Heart right ventricle (tissue), 16 donors: ENCODE data around the gene LRRC42. TPM values are rescaled to one million over a fixed set of nuclear protein-coding genes. Genes with fewer than 3 reads are reported as not detected.

Experiments used
- ATAC-seq, 8 donors: fragments of 200-7000 bp; cut with Tn5 transposase; one replicate each; pipeline ENCODE4 v1.9.1; 2020; ENCODE audit warnings: mild to moderate bottlenecking in 8 of 8, moderate library complexity in 8 of 8, moderate number of reproducible peaks in 1 of 8
- DNase-seq, 2 donors: peaks; one replicate each; pipeline ENCODE4 v3.0.0-alpha.2; 2020
- H3K27ac ChIP-seq, 10 donors: fragments of 200-600 bp; sonication (generic) in 2 of 10; one replicate each; pipeline versions ENCODE4 v1.5.0 to v1.8.0; 2020 to 2022; ENCODE audit warnings: mild to moderate bottlenecking in 3 of 10
- H3K27me3 ChIP-seq, 7 donors: fragments of 200-600 bp; one replicate each; pipeline ENCODE4 v1.8.0; 2021 to 2022; ENCODE audit warnings: mild to moderate bottlenecking in 2 of 7
- H3K36me3 ChIP-seq, 9 donors: fragments of 200-600 bp; sonication (generic) in 1 of 9; one replicate each; pipeline versions ENCODE4 v1.5.0 to v1.8.0; 2020 to 2022; ENCODE audit warnings: mild to moderate bottlenecking in 2 of 9
- H3K4me1 ChIP-seq, 9 donors: fragments of 200-600 bp; sonication (generic) in 1 of 9; one replicate each; pipeline versions ENCODE4 v1.5.0 to v1.8.0; 2020 to 2022; ENCODE audit warnings: mild to moderate bottlenecking in 4 of 9
- H3K4me3 ChIP-seq, 10 donors: fragments of 200-600 bp; sonication (generic) in 2 of 10; one replicate each; pipeline versions ENCODE4 v1.5.0 to v1.8.0; 2020 to 2022; ENCODE audit warnings: mild to moderate bottlenecking in 7 of 10, moderate library complexity in 2 of 10
- H3K9me3 ChIP-seq, 11 donors: fragments of 200-600 bp in 10 of 11; sonication (generic) in 2 of 11; one replicate each; pipeline versions ENCODE4 v1.5.0 to v1.8.0; 2013 to 2022; ENCODE audit warnings: mild to moderate bottlenecking in 2 of 11, control low read depth in 1 of 11, moderate library complexity in 1 of 11
- WGBS, 2 donors: extraction: QIAGEN DNeasy Blood & Tissue Kit; methylation state at CpG; one replicate each; pipeline ENCODE4 v1.1.7; 2013; ENCODE audit warnings: inconsistent platforms in 1 of 2; 5-methylcytosine and 5-hydroxymethylcytosine counted together
- intact Hi-C, 10 donors: fragments of 100-400 bp; cut with DNase I; formaldehyde crosslinking; loops; one replicate each; pipeline versions ENCODE4 v1.11.1 to v1.14.2; 2022
- polyA plus RNA-seq, 2 donors: library from polyadenylated mRNA; stranded (reverse); fragments of 200-250 nt; gene quantifications; one replicate each; pipeline ENCODE4 v1.2.3, GENCODE V29; 2013
- total RNA-seq, 10 donors: library from RNA; stranded (reverse); fragmentation: NEBNext Ultra II Directional in 3 of 10; extraction: Animal tissue kit (Norgen Biotek cat#: 25700) in 3 of 10; gene quantifications; one replicate each; pipeline versions ENCODE4 v1.2.1 to v1.2.4, GENCODE V29; 2021 to 2023
- TF ChIP-seq, protein P1 (sequence below), 9 donors: fragments of 200-600 bp; sonication (generic) in 2 of 9; IDR thresholded peaks; one replicate each; pipeline versions ENCODE4 v1.5.0 to v1.8.0; 2021 to 2022; ENCODE audit warnings: antibody characterized with exemption in 9 of 9, mild to moderate bottlenecking in 5 of 9, moderate library complexity in 1 of 9
- donor health status: Arrhythmogenic right ventricular cardiomyopathy.
- donor health status: ischemic (EF 13 %, LVEDD 7.1; RV severe dilation, severe dysfunction).
- donor health status: healthy with polysubstance abuse.
- donor health status: DM: no; HTN: yes; CAD: no.
- donor health status: DM: no; HTN: no; CAD: no.
- donor health status: ischemic (EF 25% LVEDD 6.9; RV normal size, moderate dysfunction).
- donor health status: ischemic (EF 25% LVEDD 5.7; RV mildly dilated, moderate dysfunction).
- donor health status: healthy.
- donor health status: DM: yes; HTN: yes; CAD: no.
- donor health status: Ischemic cardiomyopathy.
- donor health status: ischemic (EF 35%, LVEDD 5.7; RV mildly dilated, moderate dysfunction).
- donor health status: nonischemic (EF 11% LVEDD 7.7; RV severe dilation, severe dysfunction).
- donor health status: DM: yes; HTN: yes; CAD: no.
- donor health status: PGD.
- donor health status: ischemic (EF 29% LVEDD 5.4; RV normal size, mild dysfunction).
- donor health status: nonischemic (EF 23%, LVEDD 6.1; RV moderate dilation, normal function).

Gene LRRC42
- total and polyA plus RNA-seq, 12 donors, result 2.9 to 16.5 (median 13.9) TPM

DNA sequence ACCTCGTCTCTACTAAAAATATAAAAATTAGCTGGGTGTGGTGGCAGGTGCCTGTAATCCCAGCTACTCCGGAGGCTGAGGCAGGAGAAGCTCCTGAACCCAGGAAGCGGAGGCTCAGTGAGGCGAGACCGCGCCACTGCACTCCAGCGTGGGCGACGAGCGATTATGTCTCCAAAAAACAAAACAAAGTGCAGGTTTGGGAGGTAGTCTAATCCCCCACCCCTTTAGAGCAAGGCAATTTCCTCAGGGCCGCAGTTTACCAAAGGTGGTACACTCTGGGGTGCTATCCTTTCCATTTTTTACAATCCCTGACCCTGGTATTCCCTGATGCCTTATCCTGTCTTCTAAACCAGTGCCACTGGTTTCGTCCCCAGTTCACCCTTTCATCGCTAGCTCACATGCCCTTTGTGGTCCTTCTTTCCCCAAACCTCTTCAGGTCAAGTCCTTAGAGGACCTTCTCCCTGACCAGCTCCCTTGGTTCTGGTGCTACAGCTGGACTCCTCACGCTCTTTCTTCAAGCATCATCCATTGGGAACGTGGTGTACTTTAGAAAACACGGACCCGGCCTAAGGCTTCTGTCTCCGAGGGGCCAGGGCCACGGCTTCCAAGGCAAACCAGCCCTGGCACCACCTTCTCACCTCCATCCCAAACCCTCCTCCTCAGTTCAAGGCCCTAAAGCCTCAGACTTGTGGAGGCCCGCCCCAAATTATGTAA is 1.5 kb upstream of the LRRC42 start:
- Histone ChIP-seq H3K27me3 (no peaks in the 10 kb centered on the region), H3K36me3 (peaks cover 0 to 2% (median 0%) of the 10 kb centered on the region in 9 donors), H3K9me3 (no peaks in the 10 kb centered on the region), H3K4me1 (peaks cover 0 to 54% (median 32%) of the 10 kb centered on the region in 9 donors), H3K27ac (peak overlapping the region in 9 of 10 donors; percentile 79 to 95 (median 90)), H3K4me3 (peak overlapping the region; percentile 59 to 97 (median 87))
- DNase-seq, result no peak
- WGBS, 2 donors, result 64 to 65% methylated on average over 20 of the region's 20 CpGs
- ATAC-seq, result no peak
- intact Hi-C loops, result loop anchor here in 9 of 10 donors (2.0 to 10.0 kb wide), 8 partner anchors 52 to 110 kb away; partner anchors contain the start of genes YIPF1 (in 6 of the 9), TCEANC2 (in 3 of the 9), TMEM59 (in 3 of the 9) and DIO1 (in 2 of the 9)
- TF ChIP-seq, protein P1, sequence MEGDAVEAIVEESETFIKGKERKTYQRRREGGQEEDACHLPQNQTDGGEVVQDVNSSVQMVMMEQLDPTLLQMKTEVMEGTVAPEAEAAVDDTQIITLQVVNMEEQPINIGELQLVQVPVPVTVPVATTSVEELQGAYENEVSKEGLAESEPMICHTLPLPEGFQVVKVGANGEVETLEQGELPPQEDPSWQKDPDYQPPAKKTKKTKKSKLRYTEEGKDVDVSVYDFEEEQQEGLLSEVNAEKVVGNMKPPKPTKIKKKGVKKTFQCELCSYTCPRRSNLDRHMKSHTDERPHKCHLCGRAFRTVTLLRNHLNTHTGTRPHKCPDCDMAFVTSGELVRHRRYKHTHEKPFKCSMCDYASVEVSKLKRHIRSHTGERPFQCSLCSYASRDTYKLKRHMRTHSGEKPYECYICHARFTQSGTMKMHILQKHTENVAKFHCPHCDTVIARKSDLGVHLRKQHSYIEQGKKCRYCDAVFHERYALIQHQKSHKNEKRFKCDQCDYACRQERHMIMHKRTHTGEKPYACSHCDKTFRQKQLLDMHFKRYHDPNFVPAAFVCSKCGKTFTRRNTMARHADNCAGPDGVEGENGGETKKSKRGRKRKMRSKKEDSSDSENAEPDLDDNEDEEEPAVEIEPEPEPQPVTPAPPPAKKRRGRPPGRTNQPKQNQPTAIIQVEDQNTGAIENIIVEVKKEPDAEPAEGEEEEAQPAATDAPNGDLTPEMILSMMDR (IDR thresholded peaks at IDR 0.05), result no peak

DNA sequence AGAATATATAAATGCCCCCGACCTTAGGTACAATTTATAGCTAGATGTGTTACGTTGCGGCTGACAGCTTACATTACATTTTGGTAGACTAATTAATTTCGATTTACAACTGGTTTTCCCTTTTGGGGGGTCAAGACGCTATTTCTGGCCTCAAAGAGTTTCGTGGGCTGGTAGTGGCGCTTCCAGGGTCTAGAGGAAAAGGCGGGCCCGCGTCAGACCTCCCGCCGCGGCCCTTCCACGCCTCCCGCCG is 1.0 kb upstream of the LRRC42 start:
- H3K27me3 ChIP-seq, result no peaks in the 10 kb centered on the region
- TF ChIP-seq, protein P1 (IDR thresholded peaks at IDR 0.05), result no peak
- WGBS, 2 donors, result 1% methylated on average over 16 of the region's 16 CpGs
- DNase-seq (no peak), ATAC-seq (peak in 3 of 8 donors; percentile 5 to 22 (median 19))
- no peaks in the 10 kb centered on the region for H3K9me3 ChIP-seq
- intact Hi-C loops, result loop anchor here in 8 of 10 donors (2.0 to 10.0 kb wide), 8 partner anchors 53 to 110 kb away; partner anchors contain the start of genes YIPF1 (in 6 of the 8), TCEANC2 (in 2 of the 8), TMEM59 (in 2 of the 8) and DIO1 (in 1 of the 8)
- peak overlapping the region; percentile 78 to 95 (median 89) for H3K27ac ChIP-seq
- H3K4me3 ChIP-seq, result peak overlapping the region; percentile 59 to 97 (median 87)
- peaks cover 0 to 7% (median 0%) of the 10 kb centered on the region in 9 donors for H3K36me3 ChIP-seq
- H3K4me1 ChIP-seq, result peaks cover 0 to 54% (median 37%) of the 10 kb centered on the region in 9 donors

DNA sequence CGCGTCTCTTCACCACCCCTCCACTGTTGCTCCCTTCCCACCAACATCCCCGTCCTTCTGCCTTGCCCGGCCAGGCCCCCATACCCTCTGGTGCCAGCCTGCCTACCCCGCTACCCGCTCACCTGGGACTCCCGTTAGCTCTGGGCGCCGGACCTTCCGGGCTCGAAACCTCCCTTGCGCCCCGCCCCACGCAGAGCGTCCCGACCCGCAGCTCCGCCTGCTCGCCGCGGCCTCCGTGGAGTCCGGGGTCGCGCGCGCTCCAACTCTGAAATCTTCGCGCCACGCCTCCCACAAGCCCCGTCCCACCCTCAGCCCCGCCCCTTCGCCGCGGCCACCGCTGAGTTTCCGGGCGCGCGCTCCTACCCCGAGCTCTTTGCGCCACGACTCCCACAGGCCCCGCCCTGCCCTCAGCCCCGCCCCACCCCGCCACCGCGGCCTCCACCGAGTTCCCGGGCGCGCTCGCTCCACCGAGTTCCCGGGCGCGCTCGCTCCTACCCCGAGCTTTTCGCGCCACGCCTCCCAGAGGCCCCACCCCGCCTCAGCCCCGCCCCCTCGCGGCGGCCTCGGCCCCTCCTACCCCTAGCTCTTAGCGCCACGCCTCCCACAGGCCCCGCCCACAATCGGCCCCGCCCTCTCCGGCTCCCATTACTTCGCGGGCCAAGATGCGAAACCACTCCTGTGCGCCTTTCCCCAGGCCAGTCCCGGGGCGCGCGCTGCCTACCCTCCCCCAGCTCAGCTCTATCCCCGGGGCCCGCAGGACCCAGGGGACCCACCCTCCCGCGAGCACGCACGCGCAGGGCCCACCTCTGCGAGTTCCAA is 508 bp upstream of the LRRC42 start, which contains the start of gene IFT25:
Gene IFT25 (minus strand): TSS at position 267 of the 819 bp plus-strand sequence. CDS start 5,617 bp downstream, outside the sequence.
- Histone ChIP-seq H3K9me3 (no peaks in the 10 kb centered on the region), H3K36me3 (peaks cover 0 to 11% (median 0%) of the 10 kb centered on the region in 9 donors), H3K4me3 (peak within 1 kb of the TSS; percentile 59 to 97 (median 87)), H3K27ac (peak within 1 kb of the TSS; percentile 83 to 95 (median 89)), H3K4me1 (peaks cover 0 to 52% (median 39%) of the 10 kb centered on the region in 9 donors), H3K27me3 (no peaks in the 10 kb centered on the region)
- DNase-seq (peak; percentile 96 to 98), ATAC-seq (peak; percentile 93 to 98 (median 94))
- intact Hi-C loops, result loop anchor here in 8 of 10 donors (2.0 to 10.0 kb wide), 8 partner anchors 53 to 109 kb away; partner anchors contain the start of genes YIPF1 (in 6 of the 8), TCEANC2 (in 2 of the 8), TMEM59 (in 2 of the 8) and DIO1 (in 1 of the 8)
- 0% methylated on average over 86 to 90 of the region's 90 CpGs for WGBS, 2 donors
- TF ChIP-seq, protein P1 (IDR thresholded peaks at IDR 0.05), result peak in 1 of 9 donors; percentile 32
